Cardiac muscle cell (in vitro differentiated cells and primary cell): ENCODE results near the gene CCM2L. TPM values are rescaled to one million over a fixed set of nuclear protein-coding genes. Genes with fewer than 3 reads are reported as not detected.

Experiments
- DNase-seq, 2 donors: peaks; one replicate each; pipeline versions ENCODE4 v3.0.0 to v3.0.0-alpha.2; 2010 to 2017; ENCODE audit warnings: low read depth in 1 of 2, low spot score in 1 of 2
- H3K27ac ChIP-seq: fragments of 200-600 bp; sonication (generic); 2 replicates; pipeline ENCODE4 v1.5.1; 2016
- H3K27me3 ChIP-seq: fragments of 200-600 bp; sonication (generic); 2 replicates; pipeline ENCODE4 v1.6.0; 2016; ENCODE audit warnings: control low read depth
- H3K36me3 ChIP-seq: fragments of 200-600 bp; sonication (generic); 2 replicates; pipeline ENCODE4 v1.5.1; 2016; ENCODE audit warnings: control low read depth
- H3K4me1 ChIP-seq: fragments of 200-600 bp; sonication (generic); 2 replicates; pipeline ENCODE4 v1.8.1; 2017; ENCODE audit warnings: low read depth, mild to moderate bottlenecking, mixed run types
- H3K4me3 ChIP-seq: fragments of 200-600 bp; sonication (generic); 2 replicates; pipeline ENCODE4 v1.5.1; 2016; ENCODE audit warnings: mild to moderate bottlenecking
- H3K9me3 ChIP-seq: fragments of 200-600 bp; sonication (generic); 2 replicates; pipeline ENCODE4 v1.5.1; 2017; ENCODE audit warnings: low read depth, mild to moderate bottlenecking, control low read depth
- polyA plus RNA-seq: library from polyadenylated mRNA; unstranded; fragments of >200 nt; fragmentation: Nextera tagmentation; extraction: Ambion mirVana; gene quantifications from 2 replicates; pipeline ENCODE4 v1.2.1, GENCODE V29; 2016
- total RNA-seq: library from RNA; depleted of rRNA; stranded (reverse); fragments of >200 nt; gene quantifications from 2 replicates; pipeline ENCODE4 v1.2.3, GENCODE V29; 2016
- TF ChIP-seq, protein P1 (sequence below): IDR thresholded peaks from 2 replicates; pipeline ENCODE4 v1.5.1; 2012; ENCODE audit warnings: low read depth, mild to moderate bottlenecking, low read length

CCM2L gene
- total and polyA plus RNA-seq, 2 experiments from 2014 or later, result 0.35 to 0.69 TPM

- H3K27me3 ChIP-seq, result peaks cover 52% of the 10 kb centered on the region
- H3K4me3 ChIP-seq, result no peak overlapping the region
- no peaks in the 10 kb centered on the region for H3K9me3 ChIP-seq
- no peaks in the 10 kb centered on the region for H3K36me3 ChIP-seq
- no peak for DNase-seq
- TF ChIP-seq, protein P1, sequence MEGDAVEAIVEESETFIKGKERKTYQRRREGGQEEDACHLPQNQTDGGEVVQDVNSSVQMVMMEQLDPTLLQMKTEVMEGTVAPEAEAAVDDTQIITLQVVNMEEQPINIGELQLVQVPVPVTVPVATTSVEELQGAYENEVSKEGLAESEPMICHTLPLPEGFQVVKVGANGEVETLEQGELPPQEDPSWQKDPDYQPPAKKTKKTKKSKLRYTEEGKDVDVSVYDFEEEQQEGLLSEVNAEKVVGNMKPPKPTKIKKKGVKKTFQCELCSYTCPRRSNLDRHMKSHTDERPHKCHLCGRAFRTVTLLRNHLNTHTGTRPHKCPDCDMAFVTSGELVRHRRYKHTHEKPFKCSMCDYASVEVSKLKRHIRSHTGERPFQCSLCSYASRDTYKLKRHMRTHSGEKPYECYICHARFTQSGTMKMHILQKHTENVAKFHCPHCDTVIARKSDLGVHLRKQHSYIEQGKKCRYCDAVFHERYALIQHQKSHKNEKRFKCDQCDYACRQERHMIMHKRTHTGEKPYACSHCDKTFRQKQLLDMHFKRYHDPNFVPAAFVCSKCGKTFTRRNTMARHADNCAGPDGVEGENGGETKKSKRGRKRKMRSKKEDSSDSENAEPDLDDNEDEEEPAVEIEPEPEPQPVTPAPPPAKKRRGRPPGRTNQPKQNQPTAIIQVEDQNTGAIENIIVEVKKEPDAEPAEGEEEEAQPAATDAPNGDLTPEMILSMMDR, result no peak
- no peaks in the 10 kb centered on the region for H3K4me1 ChIP-seq
- H3K27ac ChIP-seq, result no peak overlapping the region
Measured at GRCh38 chr20:31992086-31992485, 18.2 kb upstream of the CCM2L start.

- TF ChIP-seq, protein P1, result no peak
- no peak for DNase-seq
- no peaks in the 10 kb centered on the region for H3K36me3 ChIP-seq
- no peak overlapping the region for H3K27ac ChIP-seq
- no peak overlapping the region for H3K4me3 ChIP-seq
- H3K4me1 ChIP-seq, result no peaks in the 10 kb centered on the region
- H3K27me3 ChIP-seq, result peaks cover 51% of the 10 kb centered on the region
- no peaks in the 10 kb centered on the region for H3K9me3 ChIP-seq
Measured at GRCh38 chr20:31996996-31997395, 13.2 kb upstream of the CCM2L start.

GRCh38 chr20:31998246-31998645 is 12.0 kb upstream of the CCM2L start:
- H3K36me3 ChIP-seq, result no peaks in the 10 kb centered on the region
- no peak overlapping the region for H3K4me3 ChIP-seq
- H3K27me3 ChIP-seq, result peaks cover 38% of the 10 kb centered on the region
- H3K4me1 ChIP-seq, result no peaks in the 10 kb centered on the region
- TF ChIP-seq, protein P1, result no peak
- DNase-seq, result no peak
- no peak overlapping the region for H3K27ac ChIP-seq
- no peaks in the 10 kb centered on the region for H3K9me3 ChIP-seq

- no peak for DNase-seq
- H3K9me3 ChIP-seq, result no peaks in the 10 kb centered on the region
- H3K4me1 ChIP-seq, result peaks cover 7% of the 10 kb centered on the region
- TF ChIP-seq, protein P1, result no peak
- H3K27me3 ChIP-seq, result no peaks in the 10 kb centered on the region
- no peak overlapping the region for H3K27ac ChIP-seq
- no peaks in the 10 kb centered on the region for H3K36me3 ChIP-seq
- no peak overlapping the region for H3K4me3 ChIP-seq
Measured at GRCh38 chr20:32003325-32003724, 6.9 kb upstream of the CCM2L start.

- Histone ChIP-seq H3K36me3 (no peaks in the 10 kb centered on the region), H3K27ac (no peak overlapping the region), H3K9me3 (no peaks in the 10 kb centered on the region), H3K4me1 (peaks cover 7% of the 10 kb centered on the region), H3K27me3 (no peaks in the 10 kb centered on the region), H3K4me3 (no peak overlapping the region)
- TF ChIP-seq, protein P1, result no peak
- peak in 1 of 2 donors; percentile 46 for DNase-seq
Measured at GRCh38 chr20:32004963-32005362, 5.3 kb upstream of the CCM2L start.

DNA sequence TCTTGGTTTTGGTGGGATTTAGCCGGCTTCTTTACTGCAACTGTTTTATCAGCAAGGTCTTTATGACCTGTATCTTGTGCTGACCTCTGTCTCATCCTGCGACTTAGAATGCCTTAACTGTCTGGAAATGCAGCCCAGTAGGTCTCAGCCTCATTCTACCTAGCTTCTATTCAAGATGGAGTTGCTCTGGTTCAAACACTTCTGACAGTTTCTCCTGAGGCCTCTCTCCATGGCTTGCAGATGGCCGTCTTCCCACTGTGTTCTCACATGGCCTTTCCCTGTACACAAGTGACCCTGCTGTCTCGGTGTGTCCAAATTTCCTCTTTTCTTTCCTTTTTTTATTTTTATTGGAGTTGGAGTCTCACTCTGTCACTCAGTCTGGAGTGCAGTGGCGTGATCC is 4.2 kb upstream of the CCM2L start:
- Histone ChIP-seq H3K4me3 (no peak overlapping the region), H3K27me3 (no peaks in the 10 kb centered on the region), H3K9me3 (no peaks in the 10 kb centered on the region), H3K27ac (no peak overlapping the region), H3K4me1 (peaks cover 7% of the 10 kb centered on the region), H3K36me3 (no peaks in the 10 kb centered on the region)
- TF ChIP-seq, protein P1, result no peak
- no peak for DNase-seq
